Measurements from ENCODE around the gene CCNB1.
A peak's percentile ranks its signal among the peaks of the same experiment; 100 is the strongest.
"Not testable (repeated sequence)": the region's sequence is repeated elsewhere in the genome, so short reads cannot be mapped to it uniquely, and the experiment has no call there.

Gene CCNB1

GRCh38 chr5:69187342-69187741 is 20.4 kb downstream of the CCNB1 start:
- DNase-seq = no peak

- DNase-seq = no peak
These were observed 21.8 kb downstream of the CCNB1 start for GRCh38 chr5:69188811-69189161.

- DNase-seq = peak; percentile 87
These were observed 22.5 kb downstream of the CCNB1 start, which contains the start of gene CENPH for GRCh38 chr5:69189162-69190086. Gene CENPH (plus strand): TSS chr5:69189583. CDS start chr5:69189635, 52 bp downstream.

- no peak for DNase-seq
These were observed 35.5 kb downstream of the CCNB1 start for GRCh38 chr5:69202497-69202896.

GRCh38 chr5:69206528-69207190 is 39.7 kb downstream of the CCNB1 start:
- DNase-seq = no peak

- no peak for DNase-seq
These were observed 42.7 kb downstream of the CCNB1 start for GRCh38 chr5:69209602-69210001.

- no peak for DNase-seq
These were observed 44.2 kb downstream of the CCNB1 start for GRCh38 chr5:69211200-69211599.

- DNase-seq = no peak
These were observed 45.1 kb downstream of the CCNB1 start for GRCh38 chr5:69212022-69212421.

- no peak for DNase-seq
These were observed 46.7 kb downstream of the CCNB1 start for GRCh38 chr5:69213513-69214215.

GRCh38 chr5:69217151-69217511 is 50.2 kb downstream of the CCNB1 start:
- DNase-seq = no peak

- DNase-seq = peak; percentile 92
These were observed 50.9 kb downstream of the CCNB1 start for GRCh38 chr5:69217548-69218526.

- DNase-seq = no peak
These were observed 53.0 kb downstream of the CCNB1 start for GRCh38 chr5:69219939-69220338.

GRCh38 chr5:69220371-69220770 is 53.4 kb downstream of the CCNB1 start:
- not testable (repeated sequence) for DNase-seq

- not testable (repeated sequence) for DNase-seq
These were observed 53.9 kb downstream of the CCNB1 start for GRCh38 chr5:69220833-69221232.

- no peak for DNase-seq
These were observed 57.6 kb downstream of the CCNB1 start for GRCh38 chr5:69224520-69224919.

GRCh38 chr5:69225860-69226259 is 58.9 kb downstream of the CCNB1 start:
- no peak for DNase-seq
